Measurements from ENCODE around the gene CUZD1. TPM values are rescaled to one million over a fixed set of nuclear protein-coding genes. Genes with fewer than 3 reads are reported as not detected.

The CUZD1 gene, protein sequence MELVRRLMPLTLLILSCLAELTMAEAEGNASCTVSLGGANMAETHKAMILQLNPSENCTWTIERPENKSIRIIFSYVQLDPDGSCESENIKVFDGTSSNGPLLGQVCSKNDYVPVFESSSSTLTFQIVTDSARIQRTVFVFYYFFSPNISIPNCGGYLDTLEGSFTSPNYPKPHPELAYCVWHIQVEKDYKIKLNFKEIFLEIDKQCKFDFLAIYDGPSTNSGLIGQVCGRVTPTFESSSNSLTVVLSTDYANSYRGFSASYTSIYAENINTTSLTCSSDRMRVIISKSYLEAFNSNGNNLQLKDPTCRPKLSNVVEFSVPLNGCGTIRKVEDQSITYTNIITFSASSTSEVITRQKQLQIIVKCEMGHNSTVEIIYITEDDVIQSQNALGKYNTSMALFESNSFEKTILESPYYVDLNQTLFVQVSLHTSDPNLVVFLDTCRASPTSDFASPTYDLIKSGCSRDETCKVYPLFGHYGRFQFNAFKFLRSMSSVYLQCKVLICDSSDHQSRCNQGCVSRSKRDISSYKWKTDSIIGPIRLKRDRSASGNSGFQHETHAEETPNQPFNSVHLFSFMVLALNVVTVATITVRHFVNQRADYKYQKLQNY
- 2.2 and 2.5 TPM in 2 replicates for total RNA-seq

DNA sequence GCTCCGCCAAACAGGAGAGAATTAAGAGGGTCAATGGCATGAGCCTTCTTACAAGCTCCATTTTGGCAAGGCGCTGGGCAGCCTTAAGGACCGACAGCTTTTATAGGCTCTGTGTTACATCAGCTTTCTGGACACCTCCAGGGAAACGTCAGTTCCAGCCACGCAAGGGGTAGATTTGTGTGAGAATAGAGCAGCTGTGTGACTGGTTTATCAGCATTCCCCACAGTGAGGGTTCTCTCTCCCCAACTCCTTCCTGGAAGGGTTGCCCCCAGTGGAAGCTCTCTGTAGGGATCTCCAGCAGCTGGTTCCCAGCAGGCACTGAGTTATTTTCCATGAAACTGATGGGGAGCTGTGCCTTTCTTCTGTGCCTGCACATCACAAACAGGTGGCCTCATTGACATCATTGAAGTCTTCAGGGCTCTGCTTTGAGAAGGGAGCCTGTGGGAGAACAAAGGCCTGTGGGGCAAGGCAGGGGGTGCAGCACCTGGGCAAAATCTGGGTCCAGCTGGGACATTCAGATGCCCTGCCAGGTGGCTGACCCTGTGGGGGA is at the start of gene CUZD1:
TSS of gene CUZD1 (minus strand) at position 75 of the 550 bp plus-strand sequence. CDS start at position 61, 14 bp downstream.
- no peak for ATAC-seq (ENCODE audit: low read depth)

DNA sequence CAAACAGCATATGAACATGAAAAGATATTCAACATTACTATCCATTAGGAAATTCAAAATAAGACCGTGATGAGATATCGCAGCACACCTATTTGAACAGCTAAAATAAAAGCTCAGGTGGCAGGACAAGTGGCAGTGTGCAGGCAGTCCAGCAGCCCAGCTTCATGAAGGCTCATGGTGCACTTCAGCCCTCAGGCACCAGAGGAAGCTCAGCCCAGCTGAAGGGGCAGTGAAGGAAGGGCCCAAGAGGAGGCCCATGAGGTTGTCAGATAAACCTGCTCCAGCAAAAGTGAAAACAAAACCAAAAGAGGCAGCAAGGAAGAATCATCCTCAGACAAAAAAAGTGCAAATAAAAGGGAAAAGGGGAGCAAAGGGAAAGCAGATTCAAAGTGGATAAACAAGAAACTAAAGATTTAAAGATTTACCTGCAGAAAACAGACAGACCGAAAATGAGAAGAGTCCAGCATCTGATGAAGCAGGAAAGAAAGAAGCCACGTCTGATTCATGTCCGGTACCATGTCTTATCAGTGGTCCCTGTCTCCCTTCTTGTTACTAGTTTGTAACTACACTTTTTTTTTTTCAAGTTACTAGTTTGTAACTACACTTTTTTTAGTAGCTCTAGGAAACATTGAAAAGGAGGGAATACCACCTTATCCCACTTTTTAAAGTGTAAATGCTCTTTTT is 48.7 kb upstream of the CUZD1 start:
- ChIA-PET CTCF (no interaction called here), POLR2A (no interaction called here)
- no peaks in the 10 kb centered on the region for H3K9me3 Mint-ChIP-seq
- no peak for ATAC-seq (ENCODE audit: low read depth)
- intact Hi-C loops (cut with micrococcal nuclease) = no loop called here
- no peaks in the 10 kb centered on the region for H3K27me3 Mint-ChIP-seq
- no peaks in the 10 kb centered on the region for H3K36me3 Mint-ChIP-seq (ENCODE audit: low read depth)
- H3K27ac Mint-ChIP-seq = no peak overlapping the region
- H3K4me3 Mint-ChIP-seq = no peak overlapping the region
- no peak for DNase-seq
- TF ChIP-seq CTCF (IDR thresholded peaks at IDR 0.05) = no peak
- H3K4me1 Mint-ChIP-seq = no peaks in the 10 kb centered on the region

More for the DNA sequence above, at the start of gene CUZD1:
- peaks cover 2% of the 10 kb centered on the region for H3K9me3 Mint-ChIP-seq
- H3K27me3 Mint-ChIP-seq = no peaks in the 10 kb centered on the region
- POLR2A ChIA-PET = no interaction called here
- H3K4me3 Mint-ChIP-seq = no peak within 1 kb of the TSS
- TF ChIP-seq CTCF (IDR thresholded peaks at IDR 0.05) = no peak
- no peak for DNase-seq
- H3K36me3 Mint-ChIP-seq (ENCODE audit: low read depth) = peaks cover 32% of the 10 kb centered on the region
- no peak within 1 kb of the TSS for H3K27ac Mint-ChIP-seq
- intact Hi-C loops (cut with micrococcal nuclease) = no loop called here
- CTCF ChIA-PET = no interaction called here
- peaks cover 2% of the 10 kb centered on the region for H3K4me1 Mint-ChIP-seq

DNA sequence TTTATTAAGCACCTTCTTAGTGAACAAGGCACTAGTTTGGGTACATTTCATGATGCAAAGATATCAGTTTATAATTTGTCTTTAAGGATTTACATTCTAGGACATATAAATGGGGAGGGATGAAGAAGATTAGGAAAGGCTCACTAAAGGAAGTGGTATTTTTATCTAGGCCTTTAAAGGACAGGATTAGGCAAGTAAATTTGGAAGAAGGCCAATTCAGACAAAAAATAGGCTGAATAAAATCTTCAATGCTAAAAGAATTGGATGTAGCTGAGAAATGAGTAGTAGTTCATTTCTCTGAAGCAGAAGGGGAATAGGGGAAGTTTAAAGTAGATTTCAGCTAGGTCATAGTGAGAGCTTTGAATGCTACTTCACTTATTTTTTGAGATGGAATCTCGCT is 38.5 kb upstream of the CUZD1 start:
- ATAC-seq (ENCODE audit: low read depth) = no peak
- Mint-ChIP-seq H3K9me3 (no peaks in the 10 kb centered on the region), H3K36me3 (ENCODE audit: low read depth) (peaks cover 8% of the 10 kb centered on the region), H3K4me1 (peaks cover 12% of the 10 kb centered on the region), H3K4me3 (no peak overlapping the region), H3K27me3 (no peaks in the 10 kb centered on the region), H3K27ac (no peak overlapping the region)
- ChIA-PET POLR2A (interaction anchor here (1.0 kb wide), 1 partner anchor 70 kb away, joined by 3 read pairs; the partner anchor contains the start of gene C10orf88), CTCF (no interaction called here)
- no peak for TF ChIP-seq CTCF (IDR thresholded peaks at IDR 0.05)
- DNase-seq = no peak
- intact Hi-C loops (cut with micrococcal nuclease) = no loop called here

DNA sequence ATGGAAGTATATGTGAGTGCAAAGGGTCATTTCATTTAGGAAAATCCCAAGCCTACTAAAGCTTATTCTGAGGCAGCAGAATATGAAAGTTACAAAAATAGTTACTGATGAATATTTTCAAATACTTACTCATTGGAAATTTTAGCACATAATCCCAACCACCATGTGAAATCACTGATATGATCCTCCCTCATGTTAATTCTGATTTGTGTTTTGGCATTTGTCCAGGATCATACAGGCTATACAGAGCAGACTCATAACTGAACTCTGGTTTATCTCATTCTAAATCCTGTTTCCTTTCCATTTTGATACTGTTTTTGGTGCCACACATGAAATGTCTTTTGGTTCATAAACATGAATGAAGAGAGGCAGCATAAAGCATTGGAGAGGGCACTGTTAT is 37.1 kb upstream of the CUZD1 start:
- TF ChIP-seq CTCF (IDR thresholded peaks at IDR 0.05) = no peak
- peaks cover 7% of the 10 kb centered on the region for H3K36me3 Mint-ChIP-seq (ENCODE audit: low read depth)
- H3K9me3 Mint-ChIP-seq = no peaks in the 10 kb centered on the region
- H3K27ac Mint-ChIP-seq = no peak overlapping the region
- no peak for ATAC-seq (ENCODE audit: low read depth)
- intact Hi-C loops (cut with micrococcal nuclease) = no loop called here
- ChIA-PET CTCF (no interaction called here), POLR2A (no interaction called here)
- no peak for DNase-seq
- H3K4me3 Mint-ChIP-seq = no peak overlapping the region
- peaks cover 25% of the 10 kb centered on the region for H3K4me1 Mint-ChIP-seq
- H3K27me3 Mint-ChIP-seq = no peaks in the 10 kb centered on the region

All from activated B cell treated with CpG ODN at 0.5 μM for 24 hours (primary cell).